HCT116 (cell line): ENCODE data around the gene ZFAND6.
"Not testable (repeated sequence)": the region's sequence is repeated elsewhere in the genome, so short reads cannot be mapped to it uniquely, and the experiment has no call there.

ENCODE experiments used
- CEBPB ChIP-seq: IDR thresholded peaks from 2 replicates; pipeline ENCODE4 v1.6.1; 2012; ENCODE audit warnings: low read depth
- POLR2AphosphoS5 ChIP-seq: IDR thresholded peaks from 2 replicates; pipeline ENCODE4 v1.6.1; 2011; ENCODE audit warnings: mild to moderate bottlenecking, low read depth, low read length, moderate library complexity
- TF ChIP-seq, protein P1 (sequence below), 3 experiments: fragments of 200-600 bp in 1 of 3; sonication (generic) in 1 of 3; IDR thresholded peaks in 2 of 3; conservative IDR thresholded peaks in 1 of 3; 2 replicates each; pipeline ENCODE4 v1.5.1; 2012 to 2017; ENCODE audit warnings: low read depth in 2 of 3, low read length in 2 of 3, antibody characterized with exemption in 1 of 3, borderline replicate concordance in 1 of 3, control low read depth in 1 of 3, mild to moderate bottlenecking in 1 of 3, mixed read lengths in 1 of 3, mixed run types in 1 of 3, moderate library complexity in 1 of 3; ENCODE audit not compliant: insufficient read depth in 1 of 3

DNA sequence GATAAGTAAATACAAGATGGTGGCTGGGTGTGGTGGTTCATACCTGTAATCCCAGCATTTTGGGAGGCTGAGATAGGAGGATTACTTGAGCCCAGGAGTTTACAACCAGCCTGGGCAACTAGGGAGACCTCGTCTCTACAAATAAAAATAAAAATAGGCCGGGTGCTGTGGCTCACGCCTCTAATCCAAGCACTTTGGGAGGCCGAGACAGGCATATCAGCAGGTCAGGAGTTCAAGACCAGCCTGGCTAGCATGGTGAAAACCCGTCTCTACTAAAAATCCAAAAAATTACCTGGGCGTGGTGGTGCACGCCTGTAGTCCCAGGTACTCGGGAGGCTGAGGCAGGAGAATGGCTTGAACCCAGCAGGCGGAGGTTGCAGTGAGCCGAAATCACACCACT, 14.3 kb upstream of the ZFAND6 start:
- TF ChIP-seq POLR2AphosphoS5, CEBPB: not testable (repeated sequence)
- TF ChIP-seq, protein P1, sequence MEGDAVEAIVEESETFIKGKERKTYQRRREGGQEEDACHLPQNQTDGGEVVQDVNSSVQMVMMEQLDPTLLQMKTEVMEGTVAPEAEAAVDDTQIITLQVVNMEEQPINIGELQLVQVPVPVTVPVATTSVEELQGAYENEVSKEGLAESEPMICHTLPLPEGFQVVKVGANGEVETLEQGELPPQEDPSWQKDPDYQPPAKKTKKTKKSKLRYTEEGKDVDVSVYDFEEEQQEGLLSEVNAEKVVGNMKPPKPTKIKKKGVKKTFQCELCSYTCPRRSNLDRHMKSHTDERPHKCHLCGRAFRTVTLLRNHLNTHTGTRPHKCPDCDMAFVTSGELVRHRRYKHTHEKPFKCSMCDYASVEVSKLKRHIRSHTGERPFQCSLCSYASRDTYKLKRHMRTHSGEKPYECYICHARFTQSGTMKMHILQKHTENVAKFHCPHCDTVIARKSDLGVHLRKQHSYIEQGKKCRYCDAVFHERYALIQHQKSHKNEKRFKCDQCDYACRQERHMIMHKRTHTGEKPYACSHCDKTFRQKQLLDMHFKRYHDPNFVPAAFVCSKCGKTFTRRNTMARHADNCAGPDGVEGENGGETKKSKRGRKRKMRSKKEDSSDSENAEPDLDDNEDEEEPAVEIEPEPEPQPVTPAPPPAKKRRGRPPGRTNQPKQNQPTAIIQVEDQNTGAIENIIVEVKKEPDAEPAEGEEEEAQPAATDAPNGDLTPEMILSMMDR (IDR thresholded peaks at IDR 0.05 in 2 of 3, conservative IDR thresholded peaks at IDR 0.05 in 1 of 3; ENCODE audit: borderline replicate concordance in 1 of 3, insufficient read depth in 1 of 3, low read depth in 2 of 3, low read length in 2 of 3): not testable (repeated sequence)
